Measurements from ENCODE around the gene SND1.

Gene SND1

DNA sequence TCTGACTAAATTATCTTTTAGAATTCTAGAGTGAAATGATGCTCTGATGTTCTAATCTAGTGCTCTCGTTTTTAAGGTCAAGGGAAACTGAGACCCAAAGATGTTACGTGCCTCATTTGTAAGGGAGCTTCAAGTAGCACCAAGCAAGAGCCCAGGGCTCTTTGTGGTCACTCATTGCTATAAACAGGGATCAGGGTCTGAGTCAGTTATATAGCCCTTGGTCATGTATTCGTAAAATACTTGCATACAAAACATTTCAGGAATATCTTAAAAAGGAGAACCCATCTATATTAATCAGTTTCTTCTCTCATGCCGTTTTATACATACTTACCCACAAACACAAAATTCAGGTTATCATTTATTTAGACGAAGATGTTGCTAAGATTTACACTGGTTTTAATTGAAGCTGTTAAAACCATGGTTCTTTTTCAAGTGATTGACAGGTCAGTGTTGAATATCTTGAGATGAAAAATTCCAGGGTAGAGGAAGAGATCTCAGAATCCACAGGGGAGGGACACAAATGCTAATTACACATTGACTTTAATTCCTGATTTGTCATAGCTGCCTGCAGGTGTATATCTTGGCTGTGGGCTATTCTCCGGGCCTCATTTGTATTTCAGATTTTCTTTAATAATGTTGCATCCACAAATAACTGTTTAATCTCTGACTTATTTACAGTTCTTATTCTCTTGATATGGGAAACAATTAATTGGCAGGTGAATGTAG, 188.4 kb downstream of the SND1 start:
- DNase-seq, result no peak

DNA sequence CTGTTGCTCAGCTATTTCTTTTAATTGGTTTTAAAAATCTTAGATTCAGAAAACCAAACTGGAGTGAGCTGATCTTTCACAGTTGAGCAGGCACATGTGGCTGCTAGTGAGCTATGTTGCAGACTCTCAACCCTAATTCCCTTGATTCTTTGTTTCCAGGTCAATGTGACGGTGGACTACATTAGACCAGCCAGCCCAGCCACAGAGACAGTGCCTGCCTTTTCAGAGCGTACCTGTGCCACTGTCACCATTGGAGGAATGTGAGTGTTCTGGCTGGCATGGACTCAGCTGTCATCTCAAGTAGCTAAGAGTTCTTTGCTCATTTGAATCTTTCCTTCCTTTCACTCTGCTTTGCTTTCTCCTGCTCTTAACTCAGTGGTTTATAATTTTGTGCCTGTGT, 192.2 kb downstream of the SND1 start:
- no peak for DNase-seq

DNA sequence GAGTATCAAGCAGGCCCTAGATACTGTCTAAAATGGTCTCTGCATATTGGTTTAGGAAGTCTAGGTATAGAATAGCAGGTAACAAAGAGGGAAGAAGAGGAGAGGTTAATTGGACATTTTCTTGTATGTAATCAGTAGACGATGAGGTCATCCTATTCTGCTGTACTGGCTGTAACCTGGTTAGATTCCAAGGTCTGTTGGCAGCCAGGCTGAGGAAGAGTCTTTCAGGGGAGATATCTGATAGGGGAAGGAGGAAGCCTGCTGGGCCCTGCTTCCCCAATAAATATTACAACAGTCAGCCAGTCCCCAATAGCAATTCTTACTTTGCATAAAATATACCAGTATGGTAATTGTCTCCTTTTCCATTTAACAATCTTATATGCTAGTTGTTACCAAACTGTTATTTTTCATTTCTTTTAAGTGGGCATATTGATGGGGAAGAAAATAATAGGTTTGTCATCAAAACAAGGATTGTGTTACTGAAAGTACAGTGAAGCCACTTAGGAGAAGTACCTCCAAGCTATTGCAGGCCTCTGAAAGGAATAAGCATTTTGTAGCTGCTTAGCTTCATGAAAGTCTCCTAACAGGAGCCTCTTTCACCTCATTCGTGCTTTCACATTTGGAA, 192.8 kb downstream of the SND1 start:
- no peak for DNase-seq

DNA sequence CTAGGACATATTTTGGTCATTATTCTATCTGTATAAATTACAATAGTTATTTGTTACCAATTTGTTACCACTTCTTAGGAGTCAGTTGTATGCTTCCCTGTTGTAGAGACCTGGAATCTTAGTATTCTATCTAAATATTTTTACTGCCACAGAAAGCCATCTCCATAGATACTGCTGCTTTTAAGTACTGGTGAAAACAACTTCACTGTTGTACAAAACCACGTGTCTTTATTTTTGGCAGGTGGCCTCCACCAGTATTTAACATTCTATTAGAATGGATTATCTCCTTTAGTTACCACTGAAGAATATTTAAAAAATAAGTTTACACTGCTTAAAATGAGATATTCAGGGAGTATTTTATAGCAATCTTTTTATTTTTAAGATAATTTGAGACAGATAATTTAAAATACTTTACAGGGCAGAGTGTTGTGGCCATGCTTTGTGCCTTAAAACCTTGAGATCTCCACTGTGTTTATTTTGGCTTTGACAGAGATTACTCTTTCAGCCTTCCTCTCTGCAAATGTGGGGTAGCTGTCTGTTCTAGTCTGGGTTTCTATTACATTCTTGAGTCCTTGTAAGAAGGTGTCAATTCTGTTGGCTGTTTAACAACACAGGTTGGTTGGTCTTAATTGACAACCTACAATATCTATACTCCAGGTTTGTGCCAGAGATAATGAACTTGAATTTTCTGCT, 193.7 kb downstream of the SND1 start:
- no peak for DNase-seq

DNA sequence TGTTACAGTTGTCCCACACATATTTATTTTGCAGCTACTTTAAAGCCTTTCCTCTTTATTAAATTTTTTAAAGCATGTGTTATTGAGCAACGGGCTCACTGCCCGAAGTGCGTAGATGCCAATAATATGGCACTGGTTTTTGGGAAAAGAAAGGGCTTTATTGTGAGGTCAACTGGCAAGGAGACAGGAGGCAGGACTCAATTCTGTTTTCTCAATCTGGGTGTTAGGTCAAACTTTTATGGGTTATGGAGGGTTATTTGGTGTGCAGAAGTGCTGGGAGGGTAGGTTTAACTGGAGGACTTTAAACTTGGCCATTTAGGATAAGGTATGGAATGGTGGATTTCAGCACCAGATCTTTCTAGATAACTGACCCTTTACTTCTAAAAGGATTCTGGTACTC, 195.6 kb downstream of the SND1 start:
- no peak for DNase-seq

DNA sequence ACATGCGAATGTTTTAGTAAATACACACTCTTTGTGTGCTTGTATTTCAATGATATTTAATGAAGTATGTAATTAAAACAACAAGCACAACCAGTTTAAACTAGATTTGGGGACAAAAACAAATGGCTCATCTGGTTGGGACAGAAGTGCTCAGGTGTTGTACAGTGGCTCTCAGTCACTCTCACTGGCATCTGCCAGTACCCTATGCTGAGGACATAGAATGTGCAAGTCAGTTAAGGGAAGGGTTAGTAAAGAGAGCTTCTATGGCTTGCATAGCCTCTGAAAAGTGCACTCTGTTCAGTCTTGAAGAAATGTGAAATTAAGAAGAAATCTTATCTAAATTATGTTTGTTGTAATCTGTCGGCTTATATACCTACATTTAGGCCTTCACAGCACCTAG, 196.2 kb downstream of the SND1 start:
- DNase-seq, result no peak

DNA sequence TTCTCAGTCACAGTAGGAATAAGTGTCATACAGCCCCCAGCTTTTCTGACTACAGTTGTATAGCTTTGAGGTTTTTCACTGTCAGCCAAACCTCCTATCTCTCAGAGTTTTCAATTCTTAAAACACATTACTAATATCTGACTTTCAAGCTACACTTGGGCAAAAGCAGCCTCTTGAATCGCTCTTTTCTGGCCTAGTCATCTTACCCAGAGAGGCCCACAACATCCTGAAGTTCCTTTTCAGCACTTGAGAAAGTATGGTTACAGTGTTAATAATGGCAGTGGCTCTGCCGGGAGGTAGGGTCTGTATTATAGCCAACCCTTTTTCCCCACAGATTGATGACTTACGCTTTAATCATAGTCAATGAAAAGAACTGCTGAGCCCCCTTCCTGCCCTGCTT, 198.2 kb downstream of the SND1 start:
- no peak for DNase-seq

DNA sequence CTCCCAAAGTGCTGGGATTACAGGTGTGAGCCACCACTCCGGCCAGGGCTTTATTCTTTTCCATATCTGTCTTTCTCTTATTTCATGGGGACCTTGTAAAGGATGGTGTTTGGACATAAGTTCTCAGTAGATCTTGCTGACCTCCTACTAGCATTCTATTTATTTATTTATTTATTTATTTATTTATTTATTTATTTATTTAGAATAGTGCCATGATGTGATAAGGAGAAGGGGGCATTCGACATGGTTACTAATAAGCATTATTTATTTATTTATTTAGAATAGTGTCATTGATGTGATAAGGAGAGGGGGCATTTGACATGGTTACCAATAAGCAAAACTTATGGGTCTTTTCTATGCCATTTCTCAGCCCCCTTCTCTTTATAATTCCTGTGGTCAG, 202.4 kb downstream of the SND1 start:
- DNase-seq, result no peak

DNA sequence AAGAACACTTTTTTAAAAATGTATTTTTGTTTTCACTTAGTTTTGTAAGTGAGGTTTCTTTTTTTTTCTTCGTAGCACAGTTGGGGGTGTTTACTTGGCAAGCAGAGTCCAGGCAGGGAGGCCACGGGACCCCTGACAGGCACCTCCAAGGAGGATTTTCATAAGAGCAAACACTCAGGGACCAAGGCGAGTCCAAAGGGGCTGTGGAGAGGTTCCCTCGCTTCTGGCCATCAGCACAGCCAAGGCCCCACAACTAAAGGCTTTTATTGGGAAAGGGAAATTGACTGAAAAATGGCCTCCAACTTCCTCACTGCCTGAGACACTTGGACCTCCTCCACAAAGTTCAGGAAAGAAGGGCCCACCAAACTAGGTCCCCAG, 205.5 kb downstream of the SND1 start:
- no peak for DNase-seq

DNA sequence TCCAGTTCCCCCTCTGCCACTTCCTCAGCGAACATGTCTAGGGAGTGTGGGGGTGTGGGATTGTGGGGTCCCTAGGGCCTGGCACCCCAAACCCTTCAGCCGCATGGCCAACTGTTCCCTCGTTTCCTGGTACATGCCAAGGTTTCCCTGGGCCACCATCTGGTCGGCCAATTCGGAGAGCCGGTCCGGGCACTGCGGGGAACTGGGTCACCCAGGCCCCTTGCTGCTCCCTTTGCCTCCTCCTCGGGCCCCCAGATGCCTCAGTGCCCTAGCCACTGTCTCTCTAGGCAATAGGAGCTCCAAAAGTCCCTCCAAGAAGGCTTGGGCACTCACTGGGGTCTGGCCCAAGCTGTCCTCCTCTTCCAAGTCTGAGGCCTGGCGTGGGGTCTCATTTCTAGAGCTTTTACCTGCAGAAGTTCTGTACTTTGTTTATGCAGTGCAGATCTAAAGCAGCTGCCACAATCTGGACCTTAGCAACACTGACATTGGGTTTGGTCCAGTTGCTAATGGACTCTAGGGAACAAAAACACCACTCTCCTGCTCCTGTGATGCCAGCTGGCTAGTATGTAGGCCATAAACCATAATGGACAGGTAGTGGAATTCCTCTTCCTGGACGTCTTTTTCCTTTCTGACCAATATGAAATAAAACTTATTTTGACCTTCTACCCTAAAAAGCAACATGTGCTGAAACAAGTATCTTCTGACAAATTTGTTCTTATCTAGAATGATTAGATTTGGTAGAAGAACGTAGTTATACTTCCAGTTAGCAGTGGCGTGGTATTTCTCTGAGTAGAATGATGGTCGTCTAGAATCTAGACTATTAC, 206.3 kb downstream of the SND1 start:
- no peak for DNase-seq

DNA sequence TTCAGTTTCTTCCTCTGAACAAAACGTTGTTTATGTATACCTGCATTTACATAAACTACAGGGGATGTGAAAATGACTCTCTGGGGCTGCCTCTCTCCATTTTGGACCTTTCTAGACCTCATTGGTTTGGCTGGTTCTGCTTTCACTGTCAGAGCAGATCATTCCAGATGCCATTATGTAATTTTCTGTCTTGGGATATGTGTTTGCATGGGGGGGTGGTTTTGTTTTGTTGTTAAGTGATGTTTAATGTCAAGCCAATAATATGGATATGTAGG, 206.9 kb downstream of the SND1 start:
- no peak for DNase-seq

DNA sequence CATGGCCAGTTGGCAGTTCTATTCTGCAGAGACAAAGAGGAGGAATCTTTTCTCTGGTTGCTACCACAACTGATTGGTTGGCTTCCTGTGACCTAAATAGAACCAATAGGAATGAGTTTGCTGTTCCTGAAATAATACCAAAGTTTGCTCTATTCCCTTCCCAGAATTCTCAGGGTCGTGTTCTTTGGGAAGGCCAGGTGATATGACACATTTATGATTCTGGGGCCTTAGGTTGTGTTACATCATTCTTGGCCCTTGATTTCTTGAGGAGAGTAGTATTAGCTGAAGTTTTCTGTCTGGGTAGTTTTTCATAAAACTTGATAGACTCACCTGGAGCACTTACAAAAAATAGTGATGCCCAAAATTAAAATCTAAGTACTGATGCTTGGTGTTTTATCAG, 207.3 kb downstream of the SND1 start:
- no peak for DNase-seq

DNA sequence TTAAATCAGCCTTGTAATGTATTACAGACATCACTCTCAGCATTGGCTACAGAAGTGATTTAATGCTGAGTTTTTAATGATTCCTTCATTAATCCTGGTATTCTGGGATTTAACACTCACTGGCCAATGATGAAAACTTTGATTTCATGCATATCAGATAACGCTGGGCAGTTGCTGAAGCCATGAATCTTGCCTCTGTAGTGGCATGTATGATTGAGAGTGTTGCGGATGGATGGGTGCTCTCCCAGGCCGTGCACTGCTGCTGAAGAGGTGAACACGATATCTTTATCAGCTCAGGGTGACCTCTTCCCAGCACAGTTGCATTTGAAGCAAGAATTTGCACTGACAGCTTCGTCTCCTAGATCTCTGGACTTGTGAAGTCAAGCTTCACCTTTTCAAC, 210.5 kb downstream of the SND1 start:
- DNase-seq, result no peak

DNA sequence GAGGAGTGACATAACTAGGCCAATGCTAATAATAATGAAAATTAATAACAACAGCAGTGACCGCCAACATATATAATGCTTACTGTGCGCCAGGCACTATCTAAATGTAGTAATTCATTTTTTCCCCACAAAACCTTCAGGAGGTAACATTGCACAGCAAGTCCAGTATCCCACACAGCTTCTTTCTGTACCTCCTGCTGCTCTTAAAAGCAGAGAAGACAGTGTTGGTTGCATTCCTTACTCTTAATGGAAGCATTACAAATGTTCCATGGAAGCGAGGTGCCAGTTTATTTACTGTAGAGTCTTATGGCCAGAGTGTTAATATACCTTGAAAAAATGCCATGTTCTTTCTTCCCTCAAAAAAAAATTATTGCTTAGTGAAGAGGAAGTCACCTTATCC, 211.1 kb downstream of the SND1 start:
- DNase-seq, result no peak

DNA sequence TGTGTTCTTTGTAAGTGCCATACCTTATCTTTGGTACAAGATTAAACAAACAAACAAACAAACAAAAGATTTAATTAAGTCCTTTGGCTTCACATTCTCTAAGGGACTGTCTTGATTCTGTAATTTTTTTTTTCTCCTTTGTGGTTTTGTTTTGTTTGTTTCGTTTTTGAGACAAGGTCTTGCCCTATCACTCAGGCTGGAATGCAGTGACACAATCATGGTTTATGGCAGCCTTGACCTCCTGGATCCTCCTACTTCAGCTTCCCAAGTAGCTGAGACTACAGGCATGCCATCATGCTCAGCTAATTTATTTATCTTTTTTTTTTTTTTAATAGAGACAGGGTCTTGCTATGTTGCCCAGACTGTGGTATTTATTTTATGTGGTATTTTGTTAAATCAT, 213.5 kb downstream of the SND1 start:
- no peak for DNase-seq

DNA sequence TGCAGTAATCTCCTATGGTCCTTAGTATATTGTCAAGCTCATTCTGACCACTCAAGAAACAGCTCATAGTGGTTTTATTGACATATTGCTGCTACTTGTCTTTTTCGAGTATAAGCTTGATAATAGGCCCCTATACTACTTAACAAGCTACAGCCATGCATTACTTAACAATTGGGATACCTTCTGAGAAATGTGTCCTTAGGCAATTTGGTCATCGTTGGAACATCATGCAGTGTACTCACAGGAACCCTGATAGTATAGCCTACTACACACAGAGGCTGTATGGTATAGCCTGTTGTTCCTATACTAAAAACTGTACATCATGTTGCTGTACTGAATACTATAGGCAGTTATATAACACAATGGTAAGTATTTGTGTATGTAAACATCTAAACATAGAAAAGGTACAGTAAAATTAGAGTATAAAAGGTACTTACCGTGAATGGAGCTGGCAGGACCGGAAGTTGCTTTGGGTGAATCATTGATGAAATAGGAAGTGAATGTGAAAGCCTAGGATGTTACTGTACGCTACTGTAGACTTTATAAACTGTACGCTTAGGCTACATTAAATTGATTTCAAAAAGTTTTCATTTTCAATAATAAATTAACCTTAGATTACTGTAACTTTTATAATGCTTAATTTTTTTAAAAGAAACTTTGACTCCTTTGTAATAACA, 218.4 kb downstream of the SND1 start:
- DNase-seq, result no peak

DNA sequence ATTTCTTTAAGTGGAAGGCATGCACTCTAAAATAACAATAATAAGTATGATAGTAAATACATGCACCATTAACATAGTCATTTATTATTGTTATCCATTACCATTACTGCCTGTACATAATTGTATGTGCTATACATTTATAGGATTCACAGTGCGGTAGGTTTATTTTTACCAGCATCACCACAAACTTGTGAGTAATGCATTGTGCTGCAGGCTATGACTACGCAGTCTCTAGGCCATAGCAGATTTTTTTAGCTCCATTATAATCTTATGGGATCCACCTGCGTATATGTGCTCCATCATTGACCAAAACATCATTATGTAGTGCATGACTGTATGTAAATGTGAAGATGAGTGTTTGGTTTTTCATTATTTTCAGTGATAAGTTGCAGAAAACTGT, 219.2 kb downstream of the SND1 start:
- DNase-seq, result no peak

DNA sequence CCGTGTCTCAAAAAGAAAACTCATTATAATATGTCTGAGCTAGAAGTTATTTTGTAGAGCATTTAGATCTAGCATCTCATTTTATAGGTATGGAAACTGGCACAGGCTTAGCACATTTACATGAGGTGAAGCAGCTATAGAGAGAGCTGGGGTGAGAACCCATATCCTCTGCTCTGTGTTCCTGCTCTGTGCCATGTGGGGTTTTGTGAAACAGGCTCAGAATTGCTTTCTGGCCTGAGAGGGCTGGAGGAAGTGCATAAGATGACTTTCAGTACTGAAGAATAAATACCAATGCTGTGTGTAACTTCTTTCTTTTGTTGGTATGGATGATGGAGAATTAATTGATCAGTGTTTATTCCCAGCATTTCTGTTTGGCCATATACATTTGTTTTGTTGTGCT, 220.1 kb downstream of the SND1 start:
- no peak for DNase-seq

DNA sequence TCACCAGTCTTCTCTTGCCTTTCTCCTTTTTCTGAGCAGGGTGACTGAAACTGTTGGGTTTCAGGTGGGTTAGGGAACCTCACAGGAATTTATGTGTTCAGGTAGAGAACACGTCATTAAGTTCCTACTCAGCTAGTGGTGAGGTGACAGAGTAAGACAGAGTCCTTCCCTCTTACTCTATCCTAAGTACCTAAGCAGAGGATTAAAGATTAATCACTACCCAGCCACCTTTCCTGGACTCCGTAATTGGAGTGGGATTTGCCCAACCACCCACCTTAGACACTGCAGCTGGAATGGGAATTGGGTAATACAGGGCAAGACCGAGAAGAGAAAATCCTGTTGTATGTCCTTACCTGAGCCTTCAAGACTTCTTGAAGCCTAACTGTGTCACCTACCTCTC, 221.2 kb downstream of the SND1 start:
- DNase-seq, result no peak

DNA sequence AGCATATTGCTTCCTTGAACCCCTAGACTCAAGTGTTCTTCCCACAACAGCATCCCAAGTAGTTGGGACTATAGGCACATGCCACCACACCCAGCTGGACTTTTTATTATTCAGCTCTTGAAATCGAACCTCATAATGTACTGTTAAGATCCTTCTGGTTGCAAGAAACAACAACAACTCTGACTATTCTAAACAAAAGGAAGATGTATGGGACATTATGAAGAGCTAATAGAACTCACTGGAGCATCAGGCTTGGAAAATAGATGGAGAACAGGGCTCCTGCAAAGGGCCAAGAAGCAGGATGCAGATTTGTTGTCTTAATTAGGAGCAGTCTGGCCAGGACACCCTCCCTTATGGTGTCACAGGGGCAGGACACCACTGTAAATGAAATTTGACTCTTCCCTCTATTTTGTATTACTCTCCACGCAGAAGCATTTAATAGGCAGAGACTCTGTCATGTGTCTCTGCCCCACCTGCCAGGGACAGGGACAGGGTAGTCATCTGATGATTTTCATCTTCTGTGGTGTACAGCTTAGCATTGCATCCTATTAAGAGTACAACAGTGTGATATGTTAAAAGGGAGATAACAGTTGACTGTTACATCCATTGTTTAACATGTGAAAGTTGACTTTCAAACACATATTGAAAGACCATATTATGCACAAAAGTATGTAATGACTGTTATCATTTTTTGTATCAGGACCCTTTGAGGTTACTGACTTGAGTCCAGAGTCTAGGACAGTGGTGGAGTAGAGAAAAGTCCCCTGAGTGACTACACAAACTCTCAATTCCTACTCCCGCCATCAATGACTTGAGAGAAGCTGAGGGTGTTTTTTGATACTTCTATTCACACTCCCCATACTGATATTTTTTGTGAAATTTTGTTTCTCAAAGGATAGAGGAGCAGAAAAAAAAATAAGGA, 222.0 kb downstream of the SND1 start:
- DNase-seq, result no peak

DNA sequence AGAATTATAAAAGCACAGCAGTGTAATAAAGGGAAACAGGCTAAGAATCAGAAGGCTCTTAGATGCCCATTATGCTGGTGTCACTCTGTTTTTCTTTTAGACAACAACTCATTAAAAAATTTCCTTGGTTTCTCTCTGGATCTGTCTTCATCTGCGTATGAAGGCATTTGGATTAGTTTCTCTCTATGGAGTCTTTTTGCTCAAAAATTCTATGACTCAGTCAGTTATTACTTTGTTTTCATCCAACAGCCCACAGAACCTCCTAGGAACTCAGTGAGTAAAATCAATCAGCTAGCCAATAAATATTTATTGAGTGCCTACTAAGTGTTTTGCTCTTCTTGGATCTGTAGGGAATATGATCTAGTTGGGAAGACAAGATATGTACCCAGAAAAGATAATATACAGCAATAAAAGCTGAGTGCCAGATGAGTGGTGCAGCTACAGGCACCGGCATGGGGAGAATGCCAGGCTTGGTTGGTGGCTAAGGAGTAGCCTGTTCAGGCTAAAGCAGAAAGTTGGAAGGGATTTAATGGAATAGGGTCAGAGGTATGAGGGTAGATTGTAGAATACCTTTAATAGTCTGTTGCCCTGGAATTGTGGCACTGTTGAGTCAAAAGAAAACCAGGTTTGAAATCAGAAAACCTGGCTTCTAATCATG, 223.1 kb downstream of the SND1 start:
- DNase-seq, result no peak

DNA sequence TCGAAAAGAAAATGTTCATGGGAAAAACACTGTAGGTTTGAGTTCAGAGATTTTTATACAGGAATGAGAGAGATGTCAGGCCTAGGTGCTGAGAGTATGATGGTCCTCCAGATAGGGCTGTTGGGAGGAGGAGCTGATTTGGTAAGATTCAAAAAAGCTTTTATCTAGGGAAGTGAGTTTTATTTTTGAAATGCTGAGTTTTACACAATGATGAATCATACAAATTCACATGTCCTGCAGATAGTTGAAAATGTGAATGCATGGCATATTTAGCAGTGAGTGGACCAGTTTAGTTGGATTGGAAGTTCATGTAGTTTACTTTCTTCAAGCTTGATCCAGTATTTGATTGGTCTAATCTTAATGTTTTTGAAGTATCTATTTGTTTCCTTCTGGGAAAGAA, 224.4 kb downstream of the SND1 start:
- DNase-seq, result no peak

All from activated gamma-delta T cell treated with Interleukin-2 at 50 U/mL for 16 hours (primary cell).